Central memory CD4-positive, alpha-beta T cell (primary cell): ENCODE results near the gene NUP85.
"Not testable (repeated sequence)": the region's sequence is repeated elsewhere in the genome, so short reads cannot be mapped to it uniquely, and the experiment has no call there.

Experiments used
- DNase-seq: peaks from one replicate; pipeline ENCODE4 v3.0.0; 2022

NUP85 gene

GRCh38 chr17:75241502-75241901 is 36.0 kb downstream of the NUP85 start:
- DNase-seq, result no peak

GRCh38 chr17:75241996-75242460 is 36.5 kb downstream of the NUP85 start:
- DNase-seq, result no peak

DNA sequence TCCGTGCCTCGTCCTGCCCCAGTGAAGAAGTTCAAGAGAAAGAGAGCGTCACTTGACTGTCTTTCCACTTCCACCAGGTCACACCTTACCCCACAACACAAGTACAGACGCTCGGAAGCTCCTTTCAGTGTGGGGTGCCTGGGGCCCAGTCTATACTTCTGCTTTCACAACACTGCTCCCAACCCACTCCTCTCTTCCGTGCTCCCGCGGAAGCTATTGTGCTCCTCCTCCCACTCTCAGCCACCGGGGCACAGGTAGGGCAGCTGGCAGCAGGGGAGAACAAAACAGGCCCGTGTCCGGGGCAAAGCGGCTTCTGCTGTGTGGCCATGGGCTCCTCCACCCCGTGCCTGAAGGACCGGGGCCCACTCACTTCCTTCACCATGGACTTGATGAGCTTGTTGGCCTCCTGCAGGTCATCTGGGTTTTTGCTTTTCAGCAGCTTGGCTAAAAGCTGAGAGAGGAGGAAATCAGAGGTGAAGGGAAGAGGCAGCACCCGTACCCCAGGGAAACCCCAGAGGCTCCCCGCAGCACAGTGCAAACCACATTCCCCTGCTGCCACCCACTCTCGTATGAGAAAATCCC is 37.1 kb downstream of the NUP85 start:
- DNase-seq, result peak; percentile 84

GRCh38 chr17:75244133-75244866 is 38.8 kb downstream of the NUP85 start:
- no peak for DNase-seq

- DNase-seq, result no peak
Measured at GRCh38 chr17:75245011-75245410, 39.5 kb downstream of the NUP85 start.

DNA sequence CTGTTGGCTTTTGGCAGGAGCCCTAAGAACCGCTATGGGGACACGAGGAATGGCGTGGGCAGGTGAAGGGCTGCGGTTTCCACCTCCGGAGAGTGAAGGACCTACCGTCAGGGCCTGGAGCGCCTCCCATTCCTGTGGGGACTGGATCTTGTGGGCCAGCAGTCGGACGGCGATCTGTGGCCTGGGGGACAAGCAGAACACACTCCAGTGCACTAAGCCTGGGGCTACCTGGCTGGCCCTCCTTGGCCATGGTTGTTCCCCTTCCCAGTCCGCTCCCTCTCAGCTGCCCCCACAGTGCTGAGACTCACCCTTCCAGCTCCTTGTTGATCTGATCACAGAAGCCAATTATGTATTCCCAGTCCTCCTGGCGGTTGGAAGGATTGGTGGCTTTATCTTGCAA is 40.9 kb downstream of the NUP85 start:
- DNase-seq, result no peak

- DNase-seq, result no peak
Measured at GRCh38 chr17:75249564-75249963, 44.1 kb downstream of the NUP85 start.

DNA sequence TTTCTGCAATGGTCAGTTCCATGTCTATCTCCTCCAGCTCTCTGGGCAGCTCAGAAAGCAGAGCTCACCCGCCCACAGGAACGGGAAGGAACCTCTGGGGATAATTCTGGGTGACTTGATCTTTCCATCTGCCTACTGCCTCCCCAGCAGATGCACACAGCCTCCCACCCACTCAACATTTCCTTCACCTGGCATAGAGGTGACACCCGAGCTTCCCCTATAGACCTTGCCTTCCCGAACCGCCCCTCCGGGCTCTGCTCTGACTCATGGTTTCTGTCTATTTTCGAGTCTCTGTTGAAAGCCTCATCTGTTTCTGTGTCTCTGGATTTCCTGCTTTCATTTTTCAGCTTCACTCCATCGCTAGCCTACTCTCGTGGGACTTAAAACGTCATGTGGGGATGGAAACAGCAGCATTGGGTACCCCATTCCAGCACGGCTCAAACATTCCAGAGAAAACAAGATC is 44.6 kb downstream of the NUP85 start:
- DNase-seq, result peak; percentile 54

DNA sequence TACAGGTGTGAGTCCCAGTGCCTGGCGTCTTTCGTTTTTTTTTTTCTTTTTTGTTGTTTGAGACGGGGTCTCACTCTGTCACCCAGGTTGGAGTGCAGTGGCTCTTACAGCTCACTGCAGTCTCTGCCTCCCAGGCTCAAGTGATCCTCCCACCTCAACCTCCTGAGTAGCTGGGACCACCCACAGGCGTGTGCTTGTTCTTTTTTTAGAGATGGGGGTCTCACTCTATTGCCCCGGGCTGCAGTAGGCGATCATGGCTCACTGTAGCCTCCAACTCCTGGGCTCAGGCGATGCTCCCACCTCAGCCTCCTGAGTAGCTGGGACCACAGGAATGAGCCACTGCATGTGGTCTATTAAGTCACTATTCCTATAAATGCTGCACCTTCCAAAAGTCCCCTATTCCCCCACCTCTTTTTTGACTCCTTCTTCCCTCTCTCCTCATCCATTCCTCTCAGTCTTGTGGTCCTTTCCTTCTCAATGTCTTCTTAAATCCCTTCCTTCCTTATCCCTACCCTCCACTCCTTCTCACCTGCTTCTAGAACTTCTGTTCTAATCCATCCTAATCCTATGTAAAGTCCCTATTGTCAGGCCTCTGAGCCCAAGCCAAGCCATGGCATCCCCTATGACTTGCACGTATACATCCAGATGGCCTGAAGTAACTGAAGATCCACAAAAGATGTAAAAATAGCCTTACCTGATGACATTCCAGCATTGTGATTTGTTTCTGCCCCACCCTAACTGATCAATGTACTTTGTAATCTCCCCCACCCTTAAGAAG is 46.7 kb downstream of the NUP85 start:
- DNase-seq, result no peak

DNA sequence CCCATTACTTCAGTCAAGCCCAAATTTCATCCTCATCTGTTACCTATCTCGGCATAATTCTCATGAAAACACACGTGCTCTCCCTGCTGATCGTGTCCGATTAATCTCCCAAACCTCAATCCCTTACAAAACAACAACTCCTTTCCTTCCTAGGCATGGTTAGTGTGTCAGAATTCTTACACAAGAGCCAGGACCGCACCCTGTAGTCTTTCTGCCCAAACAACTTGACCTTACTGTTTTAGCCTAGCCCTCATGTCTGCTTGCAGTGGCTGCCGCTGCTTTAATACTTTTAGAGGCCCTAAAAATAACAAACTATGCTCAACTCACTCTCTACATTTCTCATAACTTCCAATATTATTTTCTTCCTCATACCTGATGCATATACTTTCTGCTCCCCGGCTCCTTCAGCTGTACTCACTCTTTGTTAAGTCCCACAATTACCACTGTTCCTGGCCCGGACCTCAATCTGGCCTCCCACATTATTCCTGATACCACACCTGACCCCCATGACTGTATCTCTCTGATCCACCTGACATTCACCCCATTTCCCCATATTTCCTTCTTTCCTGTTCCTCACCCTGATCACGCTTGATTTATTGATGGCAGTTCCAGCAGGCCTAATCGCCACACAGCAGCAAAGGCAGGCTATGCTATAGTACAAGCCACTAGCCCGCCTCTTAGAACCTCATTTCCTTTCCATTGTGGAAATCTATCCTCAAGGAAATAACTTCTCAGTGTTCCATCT is 50.6 kb downstream of the NUP85 start:
- DNase-seq, result not testable (repeated sequence)

DNA sequence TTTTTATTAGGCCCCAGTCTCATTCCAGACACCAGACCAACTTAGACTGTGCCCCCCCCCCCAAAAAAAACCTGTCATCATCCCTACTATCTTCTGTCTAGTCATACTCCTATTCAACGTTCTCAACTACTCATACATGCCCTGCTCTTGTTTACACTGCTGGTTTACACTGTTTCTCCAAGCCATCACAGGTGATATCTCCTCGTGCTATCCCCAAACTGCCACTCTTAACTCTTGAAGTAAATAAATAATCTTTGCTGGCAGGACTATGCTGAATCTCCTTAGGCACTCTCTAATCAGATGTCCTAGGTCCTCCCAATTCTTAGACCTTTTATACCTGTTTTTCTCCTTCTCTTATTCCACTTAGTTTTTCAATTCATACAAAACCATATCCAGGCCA is 51.7 kb downstream of the NUP85 start:
- DNase-seq, result not testable (repeated sequence)

- no peak for DNase-seq
Measured at GRCh38 chr17:75260641-75261335, 55.3 kb downstream of the NUP85 start.

- DNase-seq, result peak; percentile 96
Measured at GRCh38 chr17:75261336-75262111, 56.0 kb downstream of the NUP85 start, which contains the start of the genes GGA3 and MRPS7. Gene GGA3 (minus strand): TSS chr17:75261606. CDS start chr17:75261587, 19 bp downstream. Gene MRPS7 (plus strand): TSS chr17:75261879. CDS start chr17:75261901, 22 bp downstream.

GRCh38 chr17:75262112-75262606 is 56.7 kb downstream of the NUP85 start:
- DNase-seq, result no peak

DNA sequence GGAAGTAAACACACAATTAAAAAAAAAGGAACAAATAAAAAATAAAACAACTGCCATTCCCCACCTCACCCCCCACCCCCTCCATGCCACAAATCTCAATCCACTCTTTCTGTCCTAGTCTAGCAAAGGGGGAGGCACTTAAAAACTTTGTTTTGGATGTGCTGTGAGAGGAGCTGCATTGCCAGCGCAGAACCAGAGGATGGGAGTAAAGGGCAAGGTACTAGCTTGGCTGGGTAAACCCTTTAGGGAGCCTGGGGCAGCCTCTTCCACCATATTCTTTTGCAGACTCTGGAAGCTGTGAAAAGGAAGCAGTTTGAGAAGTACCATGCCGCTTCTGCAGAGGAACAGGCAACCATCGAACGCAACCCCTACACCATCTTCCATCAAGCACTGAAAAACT is 57.6 kb downstream of the NUP85 start:
- no peak for DNase-seq

DNA sequence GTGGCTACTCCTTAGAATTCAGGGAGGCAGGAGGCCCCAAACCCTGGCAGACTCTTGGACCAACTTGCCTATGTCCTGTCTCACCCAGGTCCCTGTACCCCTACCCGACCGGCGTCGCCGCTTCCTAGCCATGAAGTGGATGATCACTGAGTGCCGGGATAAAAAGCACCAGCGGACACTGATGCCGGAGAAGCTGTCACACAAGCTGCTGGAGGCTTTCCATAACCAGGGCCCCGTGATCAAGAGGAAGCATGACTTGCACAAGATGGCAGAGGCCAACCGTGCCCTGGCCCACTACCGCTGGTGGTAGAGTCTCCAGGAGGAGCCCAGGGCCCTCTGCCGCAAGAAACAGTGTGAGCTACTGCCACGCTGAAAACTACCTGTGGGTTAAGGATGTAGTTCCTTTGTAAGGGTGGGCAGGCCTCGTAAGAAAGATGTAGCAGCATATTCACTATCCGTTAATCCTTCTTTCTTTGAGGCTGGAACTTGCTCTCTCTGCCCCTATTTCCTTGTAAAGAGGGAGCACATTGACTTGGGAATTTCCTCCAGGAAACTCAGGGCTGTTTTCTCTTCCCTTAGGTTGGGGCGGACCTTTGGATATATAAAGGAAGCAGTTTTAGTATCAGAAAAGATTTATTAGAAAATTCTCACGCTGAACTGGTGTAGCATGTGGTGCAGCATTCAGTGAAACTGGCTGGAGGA is 60.3 kb downstream of the NUP85 start:
- DNase-seq, result no peak

DNA sequence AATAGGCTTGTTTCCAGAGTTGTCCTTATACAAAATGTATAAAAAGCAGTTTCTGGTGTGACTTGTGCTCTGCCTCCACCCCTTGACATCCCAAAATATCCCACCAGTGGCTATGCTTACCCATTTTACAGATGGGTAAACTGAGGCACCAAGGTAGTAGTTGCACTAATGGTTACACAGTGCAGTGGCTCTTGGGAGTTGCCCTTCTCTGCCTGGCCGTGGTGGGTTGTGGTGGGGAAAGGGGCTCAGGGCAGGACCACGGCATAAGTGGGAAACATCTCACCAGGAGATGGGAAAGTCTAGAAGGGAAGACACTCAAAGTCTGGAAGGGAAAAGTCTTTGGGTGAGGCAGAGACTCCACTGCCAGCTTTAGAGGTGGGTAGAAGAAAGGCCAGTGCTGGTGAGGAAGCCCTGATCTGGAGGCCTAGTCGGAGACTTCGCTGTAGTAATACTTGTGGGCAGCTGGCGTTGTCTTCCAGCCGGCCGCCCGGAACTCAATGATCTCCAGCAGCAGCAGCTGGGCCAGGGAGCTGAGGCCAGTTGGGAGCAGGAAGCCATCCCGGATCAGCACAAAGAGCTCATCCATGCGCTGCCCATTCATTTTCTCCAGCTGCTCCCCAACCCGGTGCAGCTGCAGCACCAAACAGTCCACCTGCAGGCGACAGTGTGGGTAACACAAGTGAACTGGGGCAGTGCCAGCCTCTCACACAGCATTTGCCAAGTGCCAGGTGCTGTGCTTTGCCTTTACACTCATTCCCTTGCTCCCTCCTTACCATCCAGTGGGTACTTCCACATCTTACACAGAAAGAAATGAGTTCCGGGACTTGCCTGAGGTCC is 61.1 kb downstream of the NUP85 start:
- no peak for DNase-seq

GRCh38 chr17:75267153-75267410 is 61.6 kb downstream of the NUP85 start:
- DNase-seq, result no peak

DNA sequence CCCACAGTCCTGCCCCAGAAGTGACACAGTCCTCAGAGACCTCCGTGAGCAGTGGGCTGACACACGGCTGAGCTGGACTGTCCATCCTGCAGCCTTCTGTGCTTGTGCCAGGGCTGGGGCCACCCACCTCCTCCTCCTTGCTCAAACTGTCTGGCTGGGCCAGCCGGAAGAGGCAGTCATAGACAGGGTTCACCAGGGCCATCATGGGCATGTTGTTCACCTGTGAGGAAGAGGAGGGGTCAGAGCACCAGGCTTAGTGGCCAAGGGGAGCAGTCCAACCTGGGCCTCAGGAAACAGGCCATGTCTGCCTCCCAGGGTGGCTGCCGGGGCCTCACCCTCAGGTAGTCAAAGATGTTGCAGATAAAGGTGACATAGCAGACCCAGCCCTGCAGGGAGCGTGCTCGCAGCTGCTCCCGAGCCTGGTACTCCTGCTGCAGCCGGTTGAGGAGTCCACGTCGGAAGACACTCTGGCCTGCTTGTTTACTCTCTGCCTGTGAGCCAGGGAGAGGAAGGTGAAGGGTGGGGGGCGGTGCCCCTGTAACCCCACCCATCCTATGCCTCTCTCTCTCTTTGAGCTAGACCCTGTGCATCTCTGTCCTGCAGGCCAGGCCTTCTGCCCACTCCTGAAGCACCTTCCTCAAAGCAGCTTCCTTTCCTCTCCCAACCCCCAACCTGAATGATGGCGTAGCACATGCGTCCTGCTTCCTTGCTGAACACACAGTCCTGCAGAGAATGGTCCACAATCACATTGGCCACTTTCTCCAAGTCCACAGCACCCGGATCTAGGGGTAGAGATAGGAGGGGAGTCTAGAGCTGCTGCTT is 62.1 kb downstream of the NUP85 start:
- DNase-seq, result no peak
